Naive thymus-derived CD4-positive, alpha-beta T cell (primary cell): ENCODE measurements around the gene REEP1. TPM values are rescaled to one million over a fixed set of nuclear protein-coding genes. Genes with fewer than 3 reads are reported as not detected.

Experiments used
- ATAC-seq: fragments of 150-1000 bp; cut with Tn5 transposase; 2 replicates; pipeline ENCODE4 v1.10.0; 2021; ENCODE audit warnings: mild to moderate bottlenecking, moderate library complexity
- CTCF ChIA-PET: fragments of 350-600 bp; sonication (Branson Sonifier 250); formaldehyde crosslinking; loops from one replicate; lab custom pipeline; 2021; ENCODE audit warnings: antibody characterized with exemption; lab: Charles Lee
- POLR2A ChIA-PET: fragments of 350-600 bp; sonication (Branson Sonifier 250); formaldehyde crosslinking; loops from one replicate; lab custom pipeline; 2021; ENCODE audit warnings: antibody characterized with exemption, inconsistent platforms; lab: Charles Lee
- DNase-seq, 9 donors: peaks; one replicate each; pipeline versions ENCODE4 v3.0.0 to v3.0.0-alpha.2; 2020 to 2022; ENCODE audit warnings: mixed read lengths in 1 of 9
- H3K27ac ChIP-seq: one replicate; pipeline ENCODE4 v1.7.0; 2013; ENCODE audit warnings: mild to moderate bottlenecking, low read depth, low read length, moderate library complexity
- H3K27me3 ChIP-seq, 2 donors: one replicate each; pipeline ENCODE4 v1.7.0; 2013; ENCODE audit warnings: low read length in 2 of 2, mild to moderate bottlenecking in 2 of 2, moderate library complexity in 2 of 2; ENCODE audit not compliant: control insufficient read depth in 2 of 2, insufficient read depth in 2 of 2
- H3K36me3 ChIP-seq, 3 experiments: 1 replicate in 2 of 3; 2 replicates in 1 of 3; pipeline ENCODE4 v1.7.0; 2013; ENCODE audit warnings: low read length in 3 of 3, mild to moderate bottlenecking in 3 of 3, moderate library complexity in 1 of 3; ENCODE audit not compliant: insufficient read depth in 3 of 3, control insufficient read depth in 2 of 3
- H3K4me1 ChIP-seq, 2 donors: one replicate each; pipeline ENCODE4 v1.7.0; 2013; ENCODE audit warnings: low read length in 2 of 2, mild to moderate bottlenecking in 2 of 2, moderate library complexity in 1 of 2; ENCODE audit not compliant: control insufficient read depth in 2 of 2, insufficient read depth in 2 of 2
- H3K4me3 ChIP-seq: 2 replicates; pipeline ENCODE4 v1.7.0; 2013; ENCODE audit warnings: mild to moderate bottlenecking, low read length
- H3K9me3 ChIP-seq, 3 experiments: 1 replicate in 2 of 3; 2 replicates in 1 of 3; pipeline ENCODE4 v1.7.0; 2013; ENCODE audit warnings: low read length in 3 of 3; ENCODE audit not compliant: control insufficient read depth in 2 of 3
- H3K27ac Mint-ChIP-seq, 9 donors: one replicate each; pipeline ENCODE4 v1.8.0; 2020 to 2022; ENCODE audit warnings: mixed read lengths in 9 of 9, mild to moderate bottlenecking in 8 of 9, moderate library complexity in 5 of 9, inconsistent platforms in 2 of 9
- H3K27me3 Mint-ChIP-seq, 5 donors: one replicate each; pipeline ENCODE4 v1.8.0; 2021 to 2022; ENCODE audit warnings: mixed read lengths in 5 of 5, mild to moderate bottlenecking in 1 of 5
- H3K36me3 Mint-ChIP-seq, 5 donors: one replicate each; pipeline ENCODE4 v1.8.0; 2020 to 2022; ENCODE audit warnings: mixed read lengths in 5 of 5, mild to moderate bottlenecking in 3 of 5, inconsistent platforms in 1 of 5
- H3K4me1 Mint-ChIP-seq, 7 donors: one replicate each; pipeline ENCODE4 v1.8.0; 2020 to 2022; ENCODE audit warnings: mixed read lengths in 7 of 7, mild to moderate bottlenecking in 3 of 7, inconsistent platforms in 1 of 7
- H3K4me3 Mint-ChIP-seq, 10 donors: one replicate each; pipeline ENCODE4 v1.8.0; 2020 to 2022; ENCODE audit warnings: mild to moderate bottlenecking in 10 of 10, mixed read lengths in 10 of 10, moderate library complexity in 6 of 10, inconsistent platforms in 2 of 10
- H3K9me3 Mint-ChIP-seq, 11 donors: one replicate each; pipeline ENCODE4 v1.8.0; 2020 to 2022; ENCODE audit warnings: mixed read lengths in 11 of 11, mild to moderate bottlenecking in 4 of 11, inconsistent platforms in 1 of 11, moderate library complexity in 1 of 11
- intact Hi-C, 2 donors: fragments of 100-400 bp; cut with micrococcal nuclease; formaldehyde crosslinking; loops; one replicate each; pipeline ENCODE4 v1.15.1; 2023
- polyA plus RNA-seq, 2 donors: library from polyadenylated mRNA; unstranded; fragments of 300-500 nt; fragmentation: Illumina TruSeq; gene quantifications; one replicate each; pipeline ENCODE4 v1.2.3, GENCODE V29; 2021
- total RNA-seq, 6 experiments: library from RNA in 5 of 6; stranded (reverse) in 5 of 6; gene quantifications; 1 replicate in 5 of 6; 2 replicates in 1 of 6; pipeline ENCODE4 v1.2.3 and lab custom pipeline; 2021 to 2026

Gene REEP1
- total and polyA plus RNA-seq, 7 experiments from 2014 or later, result 0.05 to 0.45 (median 0.29) TPM

DNA sequence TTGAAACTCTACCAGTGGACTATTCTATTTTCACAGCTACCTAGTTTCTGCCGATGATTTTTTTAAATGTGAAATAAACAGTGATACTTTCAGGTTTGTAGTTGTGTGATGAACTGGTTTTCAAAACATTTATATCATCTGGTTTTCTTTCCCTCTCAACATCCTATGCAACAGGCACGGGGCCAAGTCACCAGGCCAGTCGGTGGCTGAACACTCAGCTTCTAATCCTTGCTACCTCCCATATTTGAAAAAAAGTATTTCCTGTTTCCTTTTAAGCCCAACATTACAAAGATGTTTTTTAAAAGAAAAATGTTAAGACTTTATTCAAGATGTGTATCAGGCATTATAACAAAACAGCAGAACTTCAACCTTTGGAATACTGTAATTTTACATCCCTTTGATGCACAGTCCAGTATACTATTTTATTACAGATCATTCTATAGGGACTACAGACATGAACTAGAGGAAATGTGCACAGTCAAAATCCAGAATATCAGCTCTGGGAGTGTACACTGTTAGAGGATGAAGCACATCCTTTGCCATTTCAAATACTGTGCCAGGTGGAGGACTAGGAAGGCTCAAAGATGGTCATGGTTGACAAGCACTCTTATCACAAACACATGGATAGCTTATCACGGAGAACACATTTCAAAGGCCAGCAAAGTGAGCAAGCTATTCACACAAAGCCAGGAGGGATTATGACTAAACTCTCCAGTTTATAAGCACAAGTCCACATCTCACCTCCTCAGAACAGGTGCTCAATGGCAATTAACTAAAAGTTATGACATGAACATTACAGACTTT lies 123.5 kb downstream of the REEP1 start:
- H3K9me3 ChIP-seq, result no peaks in the 10 kb centered on the region
- Mint-ChIP-seq H3K4me3 (no peak overlapping the region), H3K4me1 (peaks cover 2 to 19% (median 8%) of the 10 kb centered on the region in 7 donors), H3K27ac (peak overlapping the region in 6 of 9 donors; percentile 48 to 80 (median 58)), H3K9me3 (peaks cover 0 to 6% (median 0%) of the 10 kb centered on the region in 11 donors), H3K36me3 (peaks cover 15 to 34% (median 18%) of the 10 kb centered on the region in 5 donors), H3K27me3 (no peaks in the 10 kb centered on the region)
- H3K36me3 ChIP-seq, result peaks cover 5 to 54% (median 11%) of the 10 kb centered on the region in 3 experiments
- intact Hi-C loops, result no loop called here
- no peak overlapping the region for H3K4me3 ChIP-seq
- H3K27me3 ChIP-seq, result no peaks in the 10 kb centered on the region
- ATAC-seq (no peak), DNase-seq (no peak)
- H3K4me1 ChIP-seq, result no peaks in the 10 kb centered on the region
- H3K27ac ChIP-seq, result peak overlapping the region; percentile 34
- CTCF ChIA-PET, result interaction anchor here (0.8 kb wide), 1 partner anchor 37 kb away, joined by 3 read pairs; no protein-coding TSS in a partner anchor
- POLR2A ChIA-PET, result interaction anchor here (1.8 kb wide), 1 partner anchor 14 kb away, joined by 4 read pairs; no protein-coding TSS in a partner anchor

GRCh38 chr2:86213056-86213455 lies 124.4 kb downstream of the REEP1 start:
- peaks cover 11 to 63% (median 12%) of the 10 kb centered on the region in 3 experiments for H3K36me3 ChIP-seq
- DNase-seq, result no peak
- peak overlapping the region; percentile 34 for H3K27ac ChIP-seq
- ChIA-PET POLR2A (interaction anchor here (1.8 kb wide), 1 partner anchor 13 kb away, joined by 4 read pairs; no protein-coding TSS in a partner anchor), CTCF (interaction anchor here (0.8 kb wide), 1 partner anchor 36 kb away, joined by 3 read pairs; no protein-coding TSS in a partner anchor)
- H3K27me3 Mint-ChIP-seq, result no peaks in the 10 kb centered on the region
- intact Hi-C loops, result no loop called here
- H3K4me3 ChIP-seq, result no peak overlapping the region
- ATAC-seq, result no peak
- no peaks in the 10 kb centered on the region for H3K9me3 ChIP-seq
- H3K4me3 Mint-ChIP-seq, result no peak overlapping the region
- no peaks in the 10 kb centered on the region for H3K4me1 ChIP-seq
- H3K4me1 Mint-ChIP-seq, result peaks cover 2 to 17% (median 8%) of the 10 kb centered on the region in 7 donors
- H3K27me3 ChIP-seq, result no peaks in the 10 kb centered on the region
- peaks cover 15 to 39% (median 22%) of the 10 kb centered on the region in 5 donors for H3K36me3 Mint-ChIP-seq
- H3K27ac Mint-ChIP-seq, result peak overlapping the region in 2 of 9 donors; percentile 51 to 80
- peaks cover 0 to 4% (median 0%) of the 10 kb centered on the region in 11 donors for H3K9me3 Mint-ChIP-seq

- peak overlapping the region in 3 of 9 donors; percentile 11 to 16 (median 15) for H3K27ac Mint-ChIP-seq
Measured at GRCh38 chr2:86211796-86212188, 125.6 kb downstream of the REEP1 start.

GRCh38 chr2:86211033-86211795 lies 126.2 kb downstream of the REEP1 start:
- CTCF ChIA-PET, result interaction anchor here (0.6 kb wide), 1 partner anchor 13 kb away, joined by 3 read pairs; no protein-coding TSS in a partner anchor
- Mint-ChIP-seq H3K36me3 (peaks cover 16 to 49% (median 22%) of the 10 kb centered on the region in 5 donors), H3K27me3 (no peaks in the 10 kb centered on the region), H3K4me1 (peaks cover 0 to 17% (median 7%) of the 10 kb centered on the region in 7 donors), H3K9me3 (no peaks in the 10 kb centered on the region), H3K4me3 (no peak overlapping the region), H3K27ac (peak overlapping the region in 4 of 9 donors; percentile 6 to 45 (median 16))
- H3K4me1 ChIP-seq, result no peaks in the 10 kb centered on the region
- ATAC-seq, result no peak
- H3K9me3 ChIP-seq, result no peaks in the 10 kb centered on the region
- H3K27ac ChIP-seq, result no peak overlapping the region
- POLR2A ChIA-PET, result no interaction called here
- no peaks in the 10 kb centered on the region for H3K27me3 ChIP-seq
- H3K36me3 ChIP-seq, result peaks cover 17 to 81% (median 21%) of the 10 kb centered on the region in 3 experiments
- no peak overlapping the region for H3K4me3 ChIP-seq
- no peak for DNase-seq
- intact Hi-C loops, result no loop called here

More at GRCh38 chr2:86211796-86212188, 125.6 kb downstream of the REEP1 start:
- Mint-ChIP-seq H3K4me3 (no peak overlapping the region), H3K9me3 (no peaks in the 10 kb centered on the region), H3K4me1 (peaks cover 0 to 17% (median 7%) of the 10 kb centered on the region in 7 donors), H3K36me3 (peaks cover 13 to 46% (median 22%) of the 10 kb centered on the region in 5 donors), H3K27me3 (no peaks in the 10 kb centered on the region)
- DNase-seq, result no peak
- Histone ChIP-seq H3K27me3 (no peaks in the 10 kb centered on the region), H3K9me3 (no peaks in the 10 kb centered on the region), H3K27ac (no peak overlapping the region), H3K4me3 (no peak overlapping the region), H3K4me1 (no peaks in the 10 kb centered on the region), H3K36me3 (peaks cover 17 to 76% (median 18%) of the 10 kb centered on the region in 3 experiments)
- intact Hi-C loops, result no loop called here
- no peak for ATAC-seq
- CTCF ChIA-PET, result no interaction called here
- POLR2A ChIA-PET, result no interaction called here

- Mint-ChIP-seq H3K4me1 (peaks cover 22 to 46% (median 38%) of the 10 kb centered on the region in 7 donors), H3K4me3 (no peak overlapping the region), H3K9me3 (no peaks in the 10 kb centered on the region), H3K36me3 (peaks cover 4 to 31% (median 10%) of the 10 kb centered on the region in 5 donors), H3K27me3 (no peaks in the 10 kb centered on the region), H3K27ac (no peak overlapping the region)
- no peaks in the 10 kb centered on the region for H3K9me3 ChIP-seq
- H3K27ac ChIP-seq, result no peak overlapping the region
- intact Hi-C loops, result no loop called here
- H3K36me3 ChIP-seq, result peaks cover 6 to 41% (median 16%) of the 10 kb centered on the region in 3 experiments
- ChIA-PET CTCF (no interaction called here), POLR2A (interaction anchor here (0.7 to 1.3 kb wide), 2 partner anchors 137 to 255 kb away, joined by 5 read pairs; no protein-coding TSS in a partner anchor)
- ATAC-seq (no peak), DNase-seq (no peak)
- no peaks in the 10 kb centered on the region for H3K27me3 ChIP-seq
- peaks cover 0 to 4% of the 10 kb centered on the region in 2 donors for H3K4me1 ChIP-seq
- no peak overlapping the region for H3K4me3 ChIP-seq
Measured at GRCh38 chr2:86204458-86204857, 133.0 kb downstream of the REEP1 start.

- intact Hi-C loops, result no loop called here
- Histone ChIP-seq H3K36me3 (peaks cover 6 to 33% (median 14%) of the 10 kb centered on the region in 3 experiments), H3K9me3 (no peaks in the 10 kb centered on the region), H3K27ac (no peak overlapping the region), H3K27me3 (no peaks in the 10 kb centered on the region), H3K4me1 (peaks cover 0 to 4% of the 10 kb centered on the region in 2 donors), H3K4me3 (no peak overlapping the region)
- POLR2A ChIA-PET, result interaction anchor here (0.7 to 1.3 kb wide), 2 partner anchors 136 to 255 kb away, joined by 5 read pairs; no protein-coding TSS in a partner anchor
- no peak for ATAC-seq
- Mint-ChIP-seq H3K36me3 (peaks cover 2 to 23% (median 10%) of the 10 kb centered on the region in 5 donors), H3K27ac (peak overlapping the region in 1 of 9 donors; percentile 58), H3K4me1 (peaks cover 19 to 50% (median 42%) of the 10 kb centered on the region in 7 donors), H3K4me3 (no peak overlapping the region), H3K27me3 (no peaks in the 10 kb centered on the region), H3K9me3 (no peaks in the 10 kb centered on the region)
- DNase-seq, result no peak
- CTCF ChIA-PET, result no interaction called here
Measured at GRCh38 chr2:86203614-86204013, 133.8 kb downstream of the REEP1 start.
